ENCODE data around the gene ENOX1. TPM values are rescaled to one million over a fixed set of nuclear protein-coding genes. Genes with fewer than 3 reads are reported as not detected.

Gene ENOX1
- total RNA-seq, 1 experiment from 2014 or later = 1.8 TPM

DNA sequence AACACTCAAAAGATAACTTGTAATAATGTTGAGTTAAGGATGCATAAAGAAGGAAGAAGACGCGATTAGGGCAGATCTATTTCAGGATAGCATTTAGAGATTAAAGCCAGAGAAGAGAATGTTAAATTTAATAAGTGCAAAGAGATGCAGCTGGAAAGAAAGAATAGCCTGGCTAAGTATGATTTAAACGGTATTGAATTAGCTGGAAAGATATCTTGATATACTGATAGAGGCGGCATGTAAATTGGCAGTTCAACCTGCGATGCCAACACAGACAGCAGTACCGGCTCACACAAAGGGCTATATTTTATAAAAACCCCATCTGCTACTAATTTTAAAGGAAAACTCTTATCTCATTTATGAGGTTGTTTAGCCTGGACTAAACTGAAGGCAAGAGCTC, 121.4 kb downstream of the ENOX1 start:
- intact Hi-C loops (cut with micrococcal nuclease) = no loop called here
- CTCF ChIA-PET = interaction anchor here (0.6 to 1.7 kb wide), 3 partner anchors 13 to 30 kb away, joined by 3 to 4 read pairs (median 3); no protein-coding TSS in a partner anchor
- POLR2A ChIA-PET = no interaction called here
- DNase-seq (ENCODE audit: unreplicated experiment) = no peak
- Mint-ChIP-seq H3K36me3 (ENCODE audit: insufficient read depth, unreplicated experiment) (no peaks in the 10 kb centered on the region), H3K4me1 (ENCODE audit: insufficient read depth, unreplicated experiment) (peaks cover 20% of the 10 kb centered on the region), H3K4me3 (ENCODE audit: unreplicated experiment) (no peak overlapping the region), H3K27me3 (ENCODE audit: insufficient read depth, unreplicated experiment) (no peaks in the 10 kb centered on the region), H3K27ac (ENCODE audit: low read depth, unreplicated experiment) (no peak overlapping the region), H3K9me3 (ENCODE audit: unreplicated experiment) (no peaks in the 10 kb centered on the region)
- BruUV-seq (replicated peaks) = no TSS peak
- TF ChIP-seq, protein P1, sequence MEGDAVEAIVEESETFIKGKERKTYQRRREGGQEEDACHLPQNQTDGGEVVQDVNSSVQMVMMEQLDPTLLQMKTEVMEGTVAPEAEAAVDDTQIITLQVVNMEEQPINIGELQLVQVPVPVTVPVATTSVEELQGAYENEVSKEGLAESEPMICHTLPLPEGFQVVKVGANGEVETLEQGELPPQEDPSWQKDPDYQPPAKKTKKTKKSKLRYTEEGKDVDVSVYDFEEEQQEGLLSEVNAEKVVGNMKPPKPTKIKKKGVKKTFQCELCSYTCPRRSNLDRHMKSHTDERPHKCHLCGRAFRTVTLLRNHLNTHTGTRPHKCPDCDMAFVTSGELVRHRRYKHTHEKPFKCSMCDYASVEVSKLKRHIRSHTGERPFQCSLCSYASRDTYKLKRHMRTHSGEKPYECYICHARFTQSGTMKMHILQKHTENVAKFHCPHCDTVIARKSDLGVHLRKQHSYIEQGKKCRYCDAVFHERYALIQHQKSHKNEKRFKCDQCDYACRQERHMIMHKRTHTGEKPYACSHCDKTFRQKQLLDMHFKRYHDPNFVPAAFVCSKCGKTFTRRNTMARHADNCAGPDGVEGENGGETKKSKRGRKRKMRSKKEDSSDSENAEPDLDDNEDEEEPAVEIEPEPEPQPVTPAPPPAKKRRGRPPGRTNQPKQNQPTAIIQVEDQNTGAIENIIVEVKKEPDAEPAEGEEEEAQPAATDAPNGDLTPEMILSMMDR (IDR thresholded peaks at IDR 0.05; ENCODE audit: unreplicated experiment) = no peak

DNA sequence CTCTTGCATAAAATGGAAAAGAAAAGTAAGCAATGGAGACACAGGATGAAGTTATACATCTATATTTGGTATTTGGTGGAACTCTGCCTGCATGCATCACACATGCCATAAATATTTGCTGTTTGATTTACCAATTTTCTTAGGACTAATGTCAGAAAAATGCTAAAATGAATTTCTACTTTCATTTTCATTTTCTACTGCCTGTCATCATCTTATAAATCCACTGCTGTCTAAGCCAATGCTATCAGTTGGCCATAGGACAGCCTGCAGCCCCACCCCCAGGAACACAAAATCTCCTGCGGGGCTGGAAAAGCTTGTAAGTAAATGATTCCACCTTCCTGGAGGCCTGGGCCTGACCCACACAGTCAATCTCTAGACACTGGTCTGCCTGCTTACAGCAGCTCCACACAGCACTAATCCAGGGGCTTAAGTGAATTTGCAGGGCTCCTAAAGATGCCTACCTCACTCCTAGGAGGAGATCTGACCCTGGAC, 122.0 kb downstream of the ENOX1 start:
- H3K27ac Mint-ChIP-seq (ENCODE audit: low read depth, unreplicated experiment) = no peak overlapping the region
- no peak overlapping the region for H3K4me3 Mint-ChIP-seq (ENCODE audit: unreplicated experiment)
- no peaks in the 10 kb centered on the region for H3K9me3 Mint-ChIP-seq (ENCODE audit: unreplicated experiment)
- peak; percentile 21 for DNase-seq (ENCODE audit: unreplicated experiment)
- H3K27me3 Mint-ChIP-seq (ENCODE audit: insufficient read depth, unreplicated experiment) = no peaks in the 10 kb centered on the region
- intact Hi-C loops (cut with micrococcal nuclease) = no loop called here
- POLR2A ChIA-PET = no interaction called here
- TF ChIP-seq, protein P1 (IDR thresholded peaks at IDR 0.05; ENCODE audit: unreplicated experiment) = no peak
- peaks cover 20% of the 10 kb centered on the region for H3K4me1 Mint-ChIP-seq (ENCODE audit: insufficient read depth, unreplicated experiment)
- CTCF ChIA-PET = interaction anchor here (1.2 to 1.7 kb wide), 2 partner anchors 20 to 29 kb away, joined by 3 to 4 read pairs; no protein-coding TSS in a partner anchor
- H3K36me3 Mint-ChIP-seq (ENCODE audit: insufficient read depth, unreplicated experiment) = no peaks in the 10 kb centered on the region
- no TSS peak for BruUV-seq (replicated peaks)

DNA sequence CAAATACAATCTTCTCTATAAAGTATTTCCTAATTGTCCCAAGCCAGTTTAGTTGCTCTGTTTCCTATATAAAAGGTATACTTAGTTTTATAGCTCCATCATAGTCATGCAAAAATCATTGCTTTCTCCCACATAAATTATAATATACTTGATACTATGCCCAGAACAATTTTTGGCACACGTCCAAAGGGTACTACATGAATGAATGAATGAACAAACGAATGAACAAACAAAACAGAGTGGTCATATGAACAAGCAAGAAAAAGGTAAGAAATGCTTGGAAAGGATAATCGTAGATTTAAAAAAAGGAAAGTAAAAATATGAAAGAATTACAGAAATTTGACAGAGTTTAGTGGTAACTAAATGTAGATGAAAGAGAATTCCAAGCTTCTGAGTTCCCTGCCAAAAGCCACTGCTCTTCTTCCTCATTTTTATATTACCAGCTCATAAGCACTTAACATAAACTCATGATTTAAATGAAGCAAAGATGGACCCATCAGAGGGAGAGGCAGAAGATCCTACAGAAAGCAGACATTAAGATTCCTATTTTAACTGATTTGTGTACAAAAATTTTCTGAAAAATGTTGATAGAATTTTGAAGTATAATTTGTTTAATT, 123.2 kb downstream of the ENOX1 start:
- CTCF ChIA-PET = no interaction called here
- Mint-ChIP-seq H3K9me3 (ENCODE audit: unreplicated experiment) (no peaks in the 10 kb centered on the region), H3K4me3 (ENCODE audit: unreplicated experiment) (no peak overlapping the region), H3K36me3 (ENCODE audit: insufficient read depth, unreplicated experiment) (no peaks in the 10 kb centered on the region), H3K27ac (ENCODE audit: low read depth, unreplicated experiment) (no peak overlapping the region), H3K27me3 (ENCODE audit: insufficient read depth, unreplicated experiment) (no peaks in the 10 kb centered on the region), H3K4me1 (ENCODE audit: insufficient read depth, unreplicated experiment) (peaks cover 20% of the 10 kb centered on the region)
- POLR2A ChIA-PET = interaction anchor here (0.6 to 0.7 kb wide), 2 partner anchors 561 to 1139 kb away, joined by 3 to 4 read pairs; no protein-coding TSS in a partner anchor
- intact Hi-C loops (cut with micrococcal nuclease) = no loop called here
- peak; percentile 15 for DNase-seq (ENCODE audit: unreplicated experiment)
- BruUV-seq (replicated peaks) = no TSS peak
- TF ChIP-seq, protein P1 (IDR thresholded peaks at IDR 0.05; ENCODE audit: unreplicated experiment) = no peak

DNA sequence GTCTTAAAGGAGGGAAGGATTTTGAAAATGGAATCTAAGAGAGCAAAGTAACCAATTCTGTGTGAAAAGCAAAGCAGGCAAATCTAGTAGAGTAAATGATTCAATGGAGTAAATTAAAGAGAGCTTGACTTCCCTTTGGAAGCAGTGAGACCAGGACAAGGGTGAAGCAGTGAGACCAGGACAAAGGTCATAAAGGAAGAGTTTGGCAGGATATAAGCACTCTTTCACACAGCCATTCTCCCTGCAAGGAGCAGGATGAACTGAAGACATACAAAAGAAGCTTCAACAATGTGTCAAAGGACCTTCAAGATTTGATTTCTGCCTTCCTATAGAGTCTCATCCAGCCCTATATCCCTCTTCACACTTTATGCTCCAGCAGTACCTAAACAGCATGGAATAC, 123.8 kb downstream of the ENOX1 start:
- H3K27me3 Mint-ChIP-seq (ENCODE audit: insufficient read depth, unreplicated experiment) = no peaks in the 10 kb centered on the region
- H3K4me1 Mint-ChIP-seq (ENCODE audit: insufficient read depth, unreplicated experiment) = peaks cover 20% of the 10 kb centered on the region
- no peak for DNase-seq (ENCODE audit: unreplicated experiment)
- TF ChIP-seq, protein P1 (IDR thresholded peaks at IDR 0.05; ENCODE audit: unreplicated experiment) = no peak
- CTCF ChIA-PET = no interaction called here
- H3K36me3 Mint-ChIP-seq (ENCODE audit: insufficient read depth, unreplicated experiment) = no peaks in the 10 kb centered on the region
- POLR2A ChIA-PET = interaction anchor here (0.6 kb wide), 1 partner anchor 319 kb away, joined by 3 read pairs; no protein-coding TSS in a partner anchor
- intact Hi-C loops (cut with micrococcal nuclease) = no loop called here
- BruUV-seq (replicated peaks) = no TSS peak
- no peak overlapping the region for H3K4me3 Mint-ChIP-seq (ENCODE audit: unreplicated experiment)
- no peak overlapping the region for H3K27ac Mint-ChIP-seq (ENCODE audit: low read depth, unreplicated experiment)
- H3K9me3 Mint-ChIP-seq (ENCODE audit: unreplicated experiment) = no peaks in the 10 kb centered on the region

Measured in MCF 10A (cell line).